LHCN-M2 (cell line): ENCODE measurements around the gene NUP93. TPM values are rescaled to one million over a fixed set of nuclear protein-coding genes. Genes with fewer than 3 reads are reported as not detected.

Experiments used
- DNase-seq: peaks from one replicate; pipeline ENCODE4 v3.0.0-alpha.2; 2012; ENCODE audit warnings: low read depth
- total RNA-seq: library from RNA; depleted of rRNA; stranded (reverse); fragments of >200 nt; gene quantifications from 2 replicates; pipeline ENCODE4 v1.2.3, GENCODE V29; 2014; rRNA removed

NUP93 gene
- total RNA-seq, 1 experiment from 2014 or later, result 81.9 TPM

DNA sequence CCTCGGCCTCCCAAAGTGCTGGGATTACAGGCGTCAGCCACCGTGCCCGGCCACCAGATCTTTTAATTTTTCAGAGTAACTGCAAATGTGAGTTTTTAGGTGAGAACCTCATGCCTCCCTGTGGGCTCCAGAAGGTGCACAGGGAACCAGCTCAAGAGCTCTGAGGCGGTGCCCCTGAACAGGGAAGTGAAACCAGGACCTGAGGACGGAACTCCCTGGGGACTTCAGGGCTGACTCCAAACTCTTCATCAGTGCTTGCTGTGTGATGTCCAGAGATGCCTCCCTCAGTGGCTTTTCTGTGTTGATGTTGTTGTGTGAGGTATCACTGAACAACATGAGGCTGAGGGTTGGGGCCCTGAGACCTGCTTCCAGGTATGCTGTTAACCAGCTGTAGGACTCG lies 158.9 kb downstream of the NUP93 start:
- no peak for DNase-seq

DNA sequence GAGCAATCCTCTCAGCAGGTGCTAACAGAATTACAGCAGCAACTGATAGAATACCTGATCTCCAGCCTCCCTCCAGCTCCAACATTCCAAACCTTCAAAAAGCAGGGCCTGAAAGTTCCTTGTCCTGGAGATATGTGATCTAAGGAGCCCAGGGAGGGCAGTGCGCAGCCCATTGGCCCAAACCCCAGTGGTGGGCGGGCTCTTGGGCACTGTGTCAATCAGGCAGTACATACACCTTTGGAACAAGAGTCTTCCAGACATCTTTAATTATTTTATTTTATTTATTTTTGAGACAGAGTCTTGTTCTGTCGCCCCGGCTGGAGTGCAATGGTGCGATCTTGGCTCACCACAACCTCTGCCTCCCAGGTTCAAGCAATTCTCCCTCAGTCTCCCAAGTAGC lies 159.3 kb downstream of the NUP93 start:
- no peak for DNase-seq

- DNase-seq, result no peak
Observed at GRCh38 chr16:56891685-56892084, 161.8 kb downstream of the NUP93 start.

DNA sequence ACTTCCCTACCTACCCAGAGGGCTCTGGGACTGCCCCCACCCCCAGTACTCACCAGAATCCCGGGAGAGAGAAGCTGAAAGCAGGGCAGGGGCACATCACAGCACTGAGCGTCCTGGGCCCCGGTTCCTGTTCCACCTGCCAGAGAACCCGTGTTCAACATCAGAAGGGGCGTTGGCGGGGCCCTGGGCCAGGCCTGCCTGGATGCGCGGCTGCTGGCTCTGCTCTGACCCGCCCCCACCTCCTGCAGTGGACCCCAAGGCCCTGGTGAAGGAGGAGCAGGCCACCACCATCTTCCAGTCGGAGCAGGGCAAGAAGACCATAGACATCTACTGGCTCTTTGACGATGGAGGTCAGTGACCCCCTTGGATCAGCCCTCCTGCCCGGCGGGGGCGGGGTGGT lies 162.8 kb downstream of the NUP93 start:
- no peak for DNase-seq

GRCh38 chr16:56894331-56894917 lies 164.5 kb downstream of the NUP93 start:
- no peak for DNase-seq

DNA sequence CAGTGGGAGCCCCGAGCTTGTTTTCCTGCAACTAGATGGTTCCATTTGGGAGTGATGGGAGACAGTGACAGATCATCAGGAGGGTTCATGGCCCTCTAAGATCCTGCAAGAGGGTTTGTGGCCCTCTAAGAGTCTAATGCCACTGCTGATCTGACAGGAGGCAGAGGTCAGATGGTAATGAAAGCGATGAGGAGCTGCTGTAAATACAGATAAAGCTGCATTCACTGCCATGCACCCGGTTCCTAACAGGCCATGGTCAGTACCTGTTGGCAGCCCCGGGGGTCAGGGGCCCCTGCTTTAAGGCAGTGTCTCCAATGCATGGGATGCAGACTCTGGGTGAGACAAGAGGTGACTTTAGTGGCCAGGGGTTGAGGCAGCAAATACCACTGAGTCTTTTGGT lies 165.9 kb downstream of the NUP93 start:
- no peak for DNase-seq

DNA sequence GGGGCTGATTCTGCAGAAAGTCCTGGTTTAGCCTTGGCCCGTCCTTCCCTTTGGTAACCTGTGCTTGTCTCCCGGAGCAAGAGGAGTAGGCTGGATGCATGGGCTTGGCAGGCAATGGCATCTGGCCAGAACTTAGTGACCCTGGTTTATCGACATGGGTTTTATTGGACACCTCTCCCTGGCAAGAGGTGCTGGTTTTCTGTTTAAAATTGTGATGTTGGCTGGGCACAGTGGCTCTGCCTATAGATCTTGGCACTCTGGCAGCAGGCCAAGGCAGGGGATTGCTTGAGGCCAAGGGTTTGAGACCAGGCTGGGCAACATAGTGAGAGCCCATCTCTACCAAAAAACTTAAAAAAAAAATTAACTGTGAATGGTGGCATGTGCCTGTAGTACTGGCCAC lies 166.3 kb downstream of the NUP93 start:
- DNase-seq, result no peak

DNA sequence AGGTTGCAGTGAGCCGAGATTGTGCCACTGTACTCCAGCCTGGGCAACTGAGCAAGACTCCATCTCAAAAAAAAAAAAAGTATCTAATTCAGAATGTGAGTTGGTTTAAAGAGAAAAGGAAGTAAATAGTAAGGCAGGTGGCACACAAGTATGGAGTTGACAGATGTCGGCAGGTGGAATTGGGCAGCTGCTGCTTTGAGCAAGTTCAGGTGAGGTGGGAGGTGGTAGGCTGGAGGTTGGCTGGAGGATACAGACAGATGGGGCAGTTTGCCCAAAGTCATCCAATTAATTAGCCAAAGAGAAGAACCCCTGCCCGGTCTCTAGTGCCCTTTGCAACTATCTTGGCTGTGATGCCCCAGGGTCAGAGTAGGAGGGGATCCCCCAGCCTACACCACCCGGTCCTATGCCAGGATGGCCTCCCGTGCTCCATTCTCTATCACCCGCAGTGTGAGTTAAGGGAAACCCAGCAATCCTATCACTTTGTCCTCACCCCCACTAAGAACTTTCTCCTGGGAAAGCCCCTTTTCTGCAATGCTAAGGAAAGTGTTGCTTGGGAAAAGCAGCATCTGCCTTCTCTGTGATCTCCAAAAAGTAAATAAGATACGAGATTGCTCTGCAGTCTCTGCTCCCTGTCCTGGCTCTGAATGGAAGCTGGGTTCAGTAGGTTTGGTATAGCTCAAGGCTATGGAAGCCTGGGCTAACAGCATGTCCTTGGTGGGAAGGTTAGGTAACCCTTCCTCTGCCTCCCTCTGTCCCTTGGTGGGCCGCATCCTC lies 167.3 kb downstream of the NUP93 start:
- DNase-seq, result no peak

- DNase-seq, result no peak
Observed at GRCh38 chr16:56898847-56899246, 168.9 kb downstream of the NUP93 start.

Other genes with a start within 250 kb of the NUP93 start
- gene BBS2, start 210.1 kb upstream of the NUP93 start, total RNA-seq, result 27.1 and 37.1 TPM in 2 replicates
- gene MT4, start 165.1 kb upstream of the NUP93 start, total RNA-seq, result not detected in 2 replicates
- gene MT3, start 140.6 kb upstream of the NUP93 start, total RNA-seq, result not detected in 2 replicates
- gene MT2A, start 121.5 kb upstream of the NUP93 start, total RNA-seq, result 632 and 1,404 TPM in 2 replicates
- gene MT1E, start 104.3 kb upstream of the NUP93 start, total RNA-seq, result 712 and 733 TPM in 2 replicates
- 2.2 and 4.2 TPM in 2 replicates for gene MT1M, start 97.5 kb upstream of the NUP93 start, total RNA-seq
- 2.4 and 4.2 TPM in 2 replicates for gene MT1A, start 91.5 kb upstream of the NUP93 start, total RNA-seq
- not detected in 2 replicates for gene MT1B, start 78.2 kb upstream of the NUP93 start, total RNA-seq
- gene MT1F, start 72.2 kb upstream of the NUP93 start, total RNA-seq, result not detected in 2 replicates
- gene MT1G, start 62.1 kb upstream of the NUP93 start, total RNA-seq, result 1.9 TPM in 1 of 2 replicates, not detected in the other
- not detected in 2 replicates for gene MT1H, start 60.3 kb upstream of the NUP93 start, total RNA-seq
- gene MT1X, start 47.7 kb upstream of the NUP93 start, total RNA-seq, result 68.7 and 172 TPM in 2 replicates
- 0.11 TPM in 1 of 2 replicates, not detected in the other for gene SLC12A3, start 135.1 kb downstream of the NUP93 start, total RNA-seq
- 235 and 314 TPM in 2 replicates for gene HERPUD1, start 202.0 kb downstream of the NUP93 start, total RNA-seq
- not detected in 2 replicates for gene CETP, start 231.8 kb downstream of the NUP93 start, total RNA-seq